RCC 7860 (cell line): ENCODE measurements around the gene ZNF341.
"Not testable (repeated sequence)": the region's sequence is repeated elsewhere in the genome, so short reads cannot be mapped to it uniquely, and the experiment has no call there.

ENCODE experiments used
- DNase-seq: peaks from one replicate; pipeline ENCODE4 v3.0.0-alpha.2; 2015; ENCODE audit warnings: low spot score
- FAIRE-seq: peaks from 2 replicates; lab custom pipeline; 2012; peaks lifted over from hg19 to GRCh38; lab: Jason Lieb, UNC

ZNF341 gene

GRCh38 chr20:33731693-33732165 is at the start of gene ZNF341:
Gene ZNF341 (plus strand): TSS chr20:33731996. CDS start chr20:33732022, 26 bp downstream.
- DNase-seq (peak; percentile 70), FAIRE-seq (no peak)

DNA sequence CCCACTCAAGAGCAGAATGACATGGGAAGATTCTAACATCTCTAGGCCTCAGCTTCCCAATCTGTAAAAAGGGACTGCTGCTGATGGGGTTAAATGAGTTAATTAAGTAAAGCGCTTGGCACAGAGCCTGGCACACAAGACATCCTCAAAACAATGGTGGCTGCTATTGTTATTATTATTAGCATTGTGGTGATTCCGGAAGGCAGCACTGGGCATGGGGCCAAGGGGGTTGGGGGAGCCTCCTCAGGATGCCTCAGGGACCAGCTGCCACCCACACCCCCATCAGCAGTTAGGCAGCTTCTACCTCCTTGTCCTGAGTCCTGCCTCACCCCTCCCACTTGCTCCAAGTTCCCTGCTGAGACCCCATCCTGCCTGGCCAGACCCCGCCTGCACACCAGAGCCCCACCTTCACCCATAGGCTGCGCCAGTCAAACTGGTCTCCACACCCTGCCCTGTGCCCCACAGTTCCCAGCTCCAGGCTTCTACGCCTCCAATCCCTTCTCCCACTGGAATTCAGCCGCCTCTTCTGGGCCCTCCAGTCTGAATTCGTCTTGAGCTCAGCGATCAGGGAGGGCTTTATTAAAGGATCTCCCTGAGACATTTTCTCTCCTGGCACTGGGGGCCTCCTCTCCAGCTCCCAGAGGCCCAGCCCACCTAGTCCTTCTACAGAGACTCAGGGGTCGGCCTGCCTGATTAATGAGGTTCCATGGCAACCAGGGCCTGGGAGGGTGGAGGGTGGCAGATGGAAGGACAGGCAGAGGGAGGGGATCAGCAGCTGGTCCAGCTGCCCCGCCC is 47.1 kb upstream of the ZNF341 start:
- FAIRE-seq (no peak), DNase-seq (no peak)

DNA sequence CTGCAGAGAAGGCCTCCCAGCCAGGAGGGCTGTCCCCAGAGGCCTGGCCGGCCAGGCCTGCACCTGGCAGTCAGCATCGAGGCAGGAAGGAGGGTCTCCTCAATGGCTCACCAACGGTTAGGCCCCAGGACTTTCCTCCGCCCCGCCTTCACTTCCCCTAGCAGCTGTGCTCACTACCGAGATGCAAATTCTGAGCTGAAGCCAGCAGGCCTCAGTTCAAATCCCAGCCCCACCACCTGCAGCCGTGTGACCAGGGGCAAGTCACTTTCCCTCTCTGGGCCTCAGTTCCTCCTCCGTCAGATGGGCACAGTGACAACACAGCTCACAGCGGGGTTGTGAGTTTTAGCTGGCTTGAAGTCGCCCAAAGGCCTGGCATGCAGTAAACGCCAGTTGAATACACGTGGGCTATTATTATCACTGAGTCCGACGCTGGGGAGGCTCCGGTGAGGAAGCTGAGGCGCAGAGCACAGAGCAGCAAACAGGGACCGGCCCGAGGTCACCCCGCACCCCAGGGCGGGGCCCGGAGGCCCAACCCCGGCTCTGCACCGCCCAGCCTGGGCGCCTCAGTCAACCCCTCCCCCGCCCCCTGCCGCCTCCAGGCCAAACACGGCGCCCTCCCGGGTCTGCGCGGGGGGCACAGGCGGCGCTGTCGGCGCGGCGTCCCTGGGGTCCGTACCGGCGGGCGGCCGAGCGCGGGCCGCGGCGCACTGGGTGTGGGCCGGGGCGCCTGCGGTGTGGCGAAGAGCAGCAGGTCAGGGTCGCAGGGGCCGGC is 46.3 kb upstream of the ZNF341 start:
- FAIRE-seq (no peak), DNase-seq (peak; percentile 5)

DNA sequence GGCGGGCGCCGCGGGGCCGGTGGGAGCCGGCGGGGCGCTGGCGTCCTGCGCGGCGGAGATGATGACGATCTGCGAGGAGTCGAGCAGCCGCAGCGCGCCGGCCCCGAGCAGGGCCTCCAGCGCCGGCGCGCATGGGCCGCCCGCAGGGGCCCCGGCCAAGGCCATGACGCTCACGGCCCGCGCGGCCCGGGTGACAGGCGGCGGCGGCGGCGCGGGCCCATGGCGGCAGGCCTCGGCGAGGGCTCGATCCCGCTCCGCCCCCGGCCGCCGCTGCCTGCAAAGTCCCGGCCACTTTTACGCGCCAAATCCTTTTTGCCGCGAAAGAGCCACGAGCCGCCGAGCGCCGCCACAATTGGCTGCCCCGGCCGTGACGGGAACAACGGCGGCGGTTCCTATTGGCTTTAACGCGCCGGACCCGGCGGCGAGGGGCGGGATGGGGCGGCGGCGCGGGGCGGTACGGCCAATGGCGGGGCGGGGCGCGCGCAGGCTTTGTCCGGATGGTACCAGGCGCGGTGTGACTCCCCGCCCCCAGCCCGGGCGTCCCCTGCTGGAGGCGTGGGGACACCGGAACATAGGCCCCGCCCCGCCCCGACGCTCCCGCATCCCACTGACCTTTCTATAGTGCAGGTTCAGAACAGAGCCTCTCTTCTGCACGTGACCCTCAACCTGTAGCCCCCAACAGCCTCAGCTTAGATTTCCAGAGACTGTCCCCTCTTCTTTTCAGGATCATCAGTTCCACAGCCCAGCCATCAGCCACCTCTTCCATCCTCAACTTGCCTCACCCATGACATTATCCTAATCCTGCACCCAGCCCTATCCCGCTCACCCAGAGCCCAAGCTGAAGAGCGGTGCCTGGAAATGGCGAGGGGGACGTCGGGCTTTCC is 45.5 kb upstream of the ZNF341 start, which contains the start of gene E2F1:
TSS of gene E2F1 (minus strand) at position 286 of the 884 bp plus-strand sequence. CDS start at position 165, 121 bp downstream.
- DNase-seq, result peak; percentile 85

DNA sequence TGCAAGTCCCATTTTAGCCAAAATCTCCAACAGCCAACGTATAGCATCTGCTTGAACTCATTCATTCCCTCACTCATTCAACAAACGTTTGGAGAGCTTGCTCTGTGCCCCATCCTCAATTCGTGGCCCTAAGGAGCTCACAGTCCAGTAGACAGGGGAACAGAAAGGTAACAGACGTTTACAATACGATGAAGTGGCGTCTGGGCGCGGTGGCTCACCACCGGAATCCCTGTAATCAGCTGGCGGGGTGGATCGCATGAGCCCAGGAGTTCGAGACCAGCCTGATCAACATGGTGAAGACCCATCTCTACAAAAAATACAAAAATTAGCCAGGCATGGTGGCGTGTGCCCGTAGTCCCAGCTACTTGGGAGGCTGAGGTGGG is 44.8 kb upstream of the ZNF341 start:
- FAIRE-seq, result no peak
- DNase-seq, result no peak

More for the DNA sequence above, 45.5 kb upstream of the ZNF341 start, which contains the start of gene E2F1:
- FAIRE-seq, result no peak

GRCh38 chr20:33687370-33687915 is 44.4 kb upstream of the ZNF341 start:
- DNase-seq, result peak; percentile 42

DNA sequence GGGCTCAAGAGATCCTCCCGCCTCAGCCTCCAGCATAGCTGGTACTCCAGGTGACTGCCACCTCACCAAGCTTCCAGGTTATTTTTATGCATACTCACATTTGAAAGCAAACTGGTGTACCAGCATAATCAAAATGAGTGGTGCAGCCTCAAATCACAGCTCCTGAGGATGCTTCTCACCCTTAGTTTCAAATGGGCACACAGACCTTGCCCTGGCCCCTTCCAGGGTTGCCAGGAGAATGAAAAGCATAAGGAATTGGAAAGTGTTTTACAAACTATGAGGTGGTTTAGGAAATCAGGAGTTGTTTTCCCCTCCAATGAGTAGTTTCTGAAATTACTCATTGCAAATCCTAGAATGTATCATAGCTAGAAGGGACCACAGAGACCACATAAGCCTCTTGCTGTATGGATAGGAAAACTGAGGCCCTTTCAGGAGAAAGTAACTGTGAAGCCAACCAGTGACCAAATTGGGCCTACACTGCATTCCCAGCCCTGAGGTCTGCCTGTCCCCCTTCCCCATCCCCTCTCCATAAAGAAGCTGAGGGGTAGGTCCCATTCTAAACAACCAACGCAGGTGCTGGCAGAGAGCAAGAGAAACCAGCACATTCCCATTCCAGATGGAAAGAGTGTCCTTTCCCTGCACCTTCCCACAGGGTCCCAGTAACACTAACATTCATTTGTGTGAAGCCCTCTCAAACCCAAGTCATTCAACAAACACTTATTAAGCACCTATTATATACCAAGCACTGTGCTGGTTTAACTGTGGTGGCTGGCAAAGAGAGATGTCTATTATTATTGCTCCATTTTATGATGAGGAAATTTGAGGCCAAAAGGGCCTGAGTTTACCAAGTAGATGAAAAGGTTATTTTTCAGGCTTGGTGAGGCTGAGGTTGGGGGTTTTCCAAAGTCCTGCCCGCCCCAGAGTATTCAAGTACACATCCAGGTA is 43.5 kb upstream of the ZNF341 start:
- no peak for FAIRE-seq
- no peak for DNase-seq

More at GRCh38 chr20:33687370-33687915, 44.4 kb upstream of the ZNF341 start:
- no peak for FAIRE-seq

DNA sequence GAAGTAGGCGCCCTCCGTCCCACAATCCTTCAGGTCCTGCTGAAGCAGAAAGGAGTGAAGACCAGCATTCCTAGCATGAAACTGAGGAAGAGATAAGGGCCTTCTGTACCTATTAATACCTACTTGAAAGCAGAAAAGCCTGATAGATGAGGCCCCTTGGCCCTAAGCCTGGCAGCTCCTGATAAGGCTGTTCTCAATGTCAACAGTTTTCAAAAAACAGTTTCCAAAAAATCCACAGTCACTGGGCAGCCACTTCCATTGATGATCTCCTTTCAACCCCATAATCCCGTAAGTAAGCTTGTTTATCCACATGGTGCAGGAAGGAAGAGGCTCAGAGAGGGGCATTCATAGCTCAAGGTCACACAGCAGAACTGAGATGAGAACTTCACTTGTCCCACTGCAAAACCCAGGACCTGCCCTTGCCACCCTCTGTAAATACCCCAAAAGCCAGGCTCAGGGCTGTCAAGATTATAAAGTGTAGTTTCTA is 42.8 kb upstream of the ZNF341 start:
- FAIRE-seq (no peak), DNase-seq (no peak)

DNA sequence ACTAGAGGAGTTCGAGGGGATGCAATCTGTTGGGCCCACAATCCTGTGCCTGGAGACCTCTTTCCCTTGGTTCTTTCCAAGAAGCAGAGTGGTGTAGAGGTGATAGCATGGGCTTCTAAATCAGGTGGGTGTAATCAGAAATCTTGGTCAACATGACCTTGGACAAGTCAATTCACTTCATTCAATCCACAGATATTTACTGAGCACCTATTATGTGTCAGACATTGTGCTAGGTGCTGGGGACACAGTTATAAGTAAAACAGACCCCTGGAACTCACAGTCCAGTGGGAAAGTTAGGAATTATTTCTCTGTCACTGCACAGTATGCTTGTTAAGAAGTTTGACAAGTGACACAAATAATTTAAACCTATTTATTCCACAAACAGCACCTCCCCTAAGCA is 42.3 kb upstream of the ZNF341 start:
- FAIRE-seq (no peak), DNase-seq (no peak)

DNA sequence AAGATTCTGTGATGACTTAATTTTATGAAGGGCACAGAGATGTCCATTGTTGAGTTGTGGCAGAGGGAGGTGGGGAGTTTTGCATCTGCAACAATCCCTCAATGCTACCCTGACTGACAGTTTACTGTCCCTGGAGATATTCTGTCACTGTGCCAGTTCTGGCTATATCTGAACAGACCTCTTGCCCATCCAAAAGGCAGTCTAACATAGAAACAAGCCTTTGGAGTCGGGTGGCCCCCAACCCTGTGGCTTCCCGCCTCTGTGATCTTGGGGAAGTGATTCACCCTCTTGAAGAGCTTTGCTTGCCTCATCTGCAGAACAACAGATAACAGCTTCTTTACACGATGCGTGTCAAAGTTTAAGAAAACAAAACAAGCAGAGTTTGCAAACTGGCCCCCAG is 41.8 kb upstream of the ZNF341 start:
- DNase-seq, result no peak
- FAIRE-seq, result no peak

GRCh38 chr20:33693289-33693688 is 38.5 kb upstream of the ZNF341 start:
- no peak for FAIRE-seq
- no peak for DNase-seq

DNA sequence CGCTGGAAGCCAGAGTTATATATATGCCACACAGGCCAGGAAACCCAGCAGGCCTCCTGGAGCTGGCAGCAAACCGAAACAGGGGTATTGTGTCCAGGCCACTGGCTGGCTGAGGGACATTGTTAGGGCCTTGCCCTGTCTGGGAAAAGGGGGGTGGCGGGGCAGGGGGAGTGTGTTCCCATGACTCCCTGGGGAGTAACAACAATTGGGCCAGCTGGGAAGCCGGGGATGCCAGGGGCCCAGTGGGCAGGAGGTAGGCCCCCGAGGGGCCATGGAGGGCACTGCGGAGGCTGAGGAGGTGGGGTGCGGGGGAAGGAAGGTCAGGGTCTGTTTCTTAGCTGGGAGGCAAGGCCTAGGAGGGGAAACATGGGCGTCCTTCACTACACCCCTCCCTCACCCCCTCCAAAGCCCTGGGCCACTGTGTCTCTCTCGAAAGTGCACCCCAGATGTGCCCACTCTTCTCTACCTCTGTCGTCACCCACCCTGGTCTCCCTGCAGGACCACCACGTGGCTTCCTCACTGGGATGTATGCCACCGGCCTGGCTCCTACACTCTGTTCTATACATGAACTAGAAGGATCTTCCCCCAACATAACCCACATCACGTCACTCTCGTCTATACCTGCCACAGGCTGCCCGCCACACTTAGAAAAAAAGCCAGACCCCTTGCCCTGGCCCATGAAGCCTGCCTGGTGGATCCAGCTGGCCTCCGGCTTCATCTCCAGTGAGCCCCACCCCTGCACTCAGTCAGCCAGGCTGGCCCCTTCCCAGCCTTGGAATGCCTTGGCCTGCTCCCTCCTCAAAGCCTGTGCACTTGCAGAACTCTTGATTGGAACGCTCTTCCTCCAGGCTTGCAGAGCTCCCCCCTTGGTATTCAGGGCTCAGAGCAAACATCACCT is 37.8 kb upstream of the ZNF341 start:
- FAIRE-seq, result no peak
- no peak for DNase-seq

DNA sequence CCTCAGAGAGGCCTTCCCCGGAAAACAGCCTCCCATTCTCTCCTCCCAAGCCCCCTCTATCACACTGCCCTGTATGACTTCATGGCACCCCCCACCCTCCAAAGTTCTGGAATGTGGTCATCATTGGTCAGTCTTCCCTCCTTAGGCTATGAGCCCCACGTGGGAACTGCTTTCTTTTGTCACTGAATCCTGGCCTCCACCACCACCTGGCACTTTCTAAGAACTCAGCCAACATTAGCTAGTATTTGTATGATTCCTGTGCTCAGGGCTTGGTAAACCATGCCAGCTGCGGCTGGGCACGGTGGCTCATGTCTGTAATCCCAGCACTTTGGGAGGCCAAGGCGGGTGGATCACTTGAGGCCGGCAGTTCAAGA is 37.2 kb upstream of the ZNF341 start:
- DNase-seq (no peak), FAIRE-seq (no peak)

- FAIRE-seq (no peak), DNase-seq (no peak)
These were observed 35.3 kb upstream of the ZNF341 start for GRCh38 chr20:33696448-33696847.

DNA sequence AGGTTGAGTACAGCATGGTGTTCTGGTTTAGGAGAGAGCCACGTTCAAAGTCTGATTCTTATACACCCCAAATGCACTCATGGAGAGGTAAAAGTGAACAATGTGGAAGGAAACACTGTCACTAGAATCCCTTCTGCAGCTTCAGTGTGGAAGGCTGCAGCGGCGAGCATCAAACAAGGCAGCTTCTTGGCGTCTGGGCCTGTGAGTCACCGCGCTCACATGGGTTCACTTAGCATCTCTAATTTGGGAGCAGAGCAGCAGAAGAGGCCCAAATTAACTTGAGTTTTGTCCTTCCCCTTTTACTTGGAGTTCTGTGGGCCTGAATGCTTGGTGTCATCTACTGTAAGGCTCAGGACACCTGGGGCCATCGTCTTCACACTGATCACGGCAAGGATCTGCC is 34.7 kb upstream of the ZNF341 start:
- FAIRE-seq (no peak), DNase-seq (no peak)

DNA sequence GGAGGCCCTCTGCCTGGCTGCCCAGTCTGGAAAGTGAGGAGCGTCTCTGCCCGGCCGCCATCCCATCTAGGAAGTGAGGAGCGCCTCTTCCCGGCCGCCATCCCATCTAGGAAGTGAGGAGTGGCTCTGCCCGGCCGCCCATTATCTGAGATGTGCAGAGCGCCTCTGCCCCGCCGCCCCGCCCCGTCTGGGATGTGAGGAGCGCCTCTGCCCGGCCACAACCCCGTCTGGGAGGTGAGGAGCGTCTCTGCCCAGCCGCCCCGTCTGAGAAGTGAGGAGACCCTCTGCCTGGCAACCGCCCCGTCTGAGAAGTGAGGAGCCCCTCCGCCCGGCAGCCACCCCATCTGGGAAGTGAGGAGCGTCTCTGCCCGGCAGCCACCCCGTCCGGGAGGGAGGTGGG is 32.8 kb upstream of the ZNF341 start:
- FAIRE-seq, DNase-seq: not testable (repeated sequence)

DNA sequence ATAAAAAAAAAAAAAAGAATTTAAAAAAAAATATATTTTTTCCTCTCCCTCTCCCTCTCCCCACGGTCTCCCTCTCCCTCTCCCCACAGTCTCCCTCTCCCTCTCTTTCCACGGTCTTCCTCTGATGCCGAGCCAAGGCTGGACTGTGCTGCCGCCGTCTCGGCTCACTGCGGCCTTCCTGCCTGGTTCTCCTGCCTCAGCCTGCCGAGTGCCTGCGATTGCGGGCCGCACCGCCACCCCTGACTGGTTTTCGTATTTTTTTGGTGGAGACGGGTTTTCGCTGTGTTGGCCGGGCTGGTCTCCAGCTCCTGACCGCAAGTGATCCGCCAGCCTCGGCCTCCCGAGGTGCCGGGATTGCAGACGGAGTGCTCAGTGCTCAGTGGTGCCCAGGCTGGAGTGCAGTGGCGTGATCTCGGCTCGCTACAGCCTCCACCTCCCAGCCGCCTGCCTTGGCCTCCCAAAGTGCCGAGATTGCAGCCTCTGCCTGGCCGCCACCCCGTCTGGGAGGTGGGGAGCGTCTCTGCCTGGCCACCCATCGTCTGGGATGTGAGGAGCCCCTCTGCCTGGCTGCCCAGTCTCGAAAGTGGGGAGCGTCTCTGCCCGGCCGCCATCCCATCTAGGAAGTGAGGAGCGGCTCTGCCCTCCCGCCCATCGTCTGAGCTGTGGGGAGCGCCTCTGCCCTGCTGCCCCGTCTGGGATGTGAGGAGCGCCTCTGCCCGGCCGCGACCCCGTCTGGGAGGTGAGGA is 30.9 kb upstream of the ZNF341 start:
- DNase-seq, FAIRE-seq: not testable (repeated sequence)
